Skeletal muscle tissue (tissue), 4 donors: ENCODE data around the gene CENPV. TPM values are rescaled to one million over a fixed set of nuclear protein-coding genes. Genes with fewer than 3 reads are reported as not detected.

Experiments
- H3K27ac ChIP-seq: one replicate; pipeline ENCODE4 v1.7.0; 2013; ENCODE audit warnings: mild to moderate bottlenecking, low read depth, low read length, inconsistent platforms
- H3K27me3 ChIP-seq, 3 donors: one replicate each; pipeline ENCODE4 v1.7.0; 2013; ENCODE audit warnings: low read length in 3 of 3; ENCODE audit not compliant: control insufficient read depth in 3 of 3, insufficient read depth in 3 of 3
- H3K36me3 ChIP-seq, 3 donors: one replicate each; pipeline ENCODE4 v1.7.0; 2013; ENCODE audit warnings: low read length in 3 of 3; ENCODE audit not compliant: control insufficient read depth in 3 of 3, insufficient read depth in 3 of 3
- H3K4me1 ChIP-seq, 3 donors: one replicate each; pipeline ENCODE4 v1.7.0; 2013; ENCODE audit warnings: low read length in 3 of 3, mild to moderate bottlenecking in 3 of 3; ENCODE audit not compliant: control insufficient read depth in 3 of 3, insufficient read depth in 3 of 3
- H3K4me3 ChIP-seq, 3 donors: one replicate each; pipeline ENCODE4 v1.7.0; 2013; ENCODE audit warnings: low read length in 3 of 3
- H3K9ac ChIP-seq, 3 donors: one replicate each; pipeline ENCODE4 v1.7.0; 2013; ENCODE audit warnings: low read length in 3 of 3, mild to moderate bottlenecking in 3 of 3, moderate library complexity in 2 of 3, low read depth in 1 of 3
- H3K9me3 ChIP-seq, 3 donors: one replicate each; pipeline ENCODE4 v1.7.0; 2013; ENCODE audit warnings: low read length in 3 of 3; ENCODE audit not compliant: control insufficient read depth in 3 of 3
- total RNA-seq: library from RNA; depleted of rRNA; stranded (reverse); fragments of >200 nt; gene quantifications from one replicate; pipeline ENCODE4 v1.2.3, GENCODE V29; 2014
- donor health status: Osteomylitis.

Gene CENPV
- total RNA-seq, 1 donor from 2014 or later, result 29.7 TPM

DNA sequence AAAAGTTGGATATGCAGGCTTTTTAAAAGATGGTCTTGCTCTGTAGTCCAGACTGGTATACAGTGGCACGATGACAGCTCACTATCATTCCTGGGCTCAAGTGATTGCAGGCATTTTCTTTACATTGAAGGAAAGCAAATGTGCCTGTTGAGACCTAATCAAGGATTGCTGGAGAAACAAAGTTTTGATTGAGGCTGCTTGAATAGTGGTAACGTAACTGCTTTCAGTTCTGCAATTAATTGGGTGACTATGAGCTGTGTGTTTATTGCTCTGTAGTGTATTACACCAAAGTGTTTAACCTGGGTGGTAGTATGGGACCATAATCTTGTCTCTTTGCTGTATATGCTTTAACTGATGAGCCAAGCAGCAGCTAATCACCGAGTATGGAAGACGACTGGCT, 29.9 kb upstream of the CENPV start:
- H3K27me3 ChIP-seq, result no peaks in the 10 kb centered on the region
- H3K36me3 ChIP-seq, result peaks cover 9 to 14% (median 11%) of the 10 kb centered on the region in 3 donors
- no peaks in the 10 kb centered on the region for H3K9me3 ChIP-seq
- peak overlapping the region in 2 of 3 donors; percentile 33 to 50 for H3K4me3 ChIP-seq
- peak overlapping the region in 1 of 3 donors; percentile 57 for H3K9ac ChIP-seq
- peaks cover 25 to 45% (median 29%) of the 10 kb centered on the region in 3 donors for H3K4me1 ChIP-seq
- peak overlapping the region; percentile 25 for H3K27ac ChIP-seq

DNA sequence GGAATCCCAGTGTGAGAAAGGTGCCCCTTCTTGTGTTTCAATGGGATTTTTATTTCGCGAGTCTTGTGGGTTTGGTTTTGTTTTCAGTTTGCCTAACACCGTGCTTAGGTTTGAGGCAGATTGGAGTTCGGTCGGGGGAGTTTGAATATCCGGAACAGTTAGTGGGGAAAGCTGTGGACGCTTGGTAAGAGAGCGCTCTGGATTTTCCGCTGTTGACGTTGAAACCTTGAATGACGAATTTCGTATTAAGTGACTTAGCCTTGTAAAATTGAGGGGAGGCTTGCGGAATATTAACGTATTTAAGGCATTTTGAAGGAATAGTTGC, 28.2 kb upstream of the CENPV start:
- no peaks in the 10 kb centered on the region for H3K27me3 ChIP-seq
- peaks cover 9 to 14% (median 11%) of the 10 kb centered on the region in 3 donors for H3K36me3 ChIP-seq
- no peaks in the 10 kb centered on the region for H3K9me3 ChIP-seq
- peaks cover 24 to 43% (median 29%) of the 10 kb centered on the region in 3 donors for H3K4me1 ChIP-seq
- peak overlapping the region; percentile 82 to 92 (median 89) for H3K4me3 ChIP-seq
- peak overlapping the region; percentile 97 for H3K27ac ChIP-seq
- H3K9ac ChIP-seq, result peak overlapping the region; percentile 81 to 93 (median 83)

DNA sequence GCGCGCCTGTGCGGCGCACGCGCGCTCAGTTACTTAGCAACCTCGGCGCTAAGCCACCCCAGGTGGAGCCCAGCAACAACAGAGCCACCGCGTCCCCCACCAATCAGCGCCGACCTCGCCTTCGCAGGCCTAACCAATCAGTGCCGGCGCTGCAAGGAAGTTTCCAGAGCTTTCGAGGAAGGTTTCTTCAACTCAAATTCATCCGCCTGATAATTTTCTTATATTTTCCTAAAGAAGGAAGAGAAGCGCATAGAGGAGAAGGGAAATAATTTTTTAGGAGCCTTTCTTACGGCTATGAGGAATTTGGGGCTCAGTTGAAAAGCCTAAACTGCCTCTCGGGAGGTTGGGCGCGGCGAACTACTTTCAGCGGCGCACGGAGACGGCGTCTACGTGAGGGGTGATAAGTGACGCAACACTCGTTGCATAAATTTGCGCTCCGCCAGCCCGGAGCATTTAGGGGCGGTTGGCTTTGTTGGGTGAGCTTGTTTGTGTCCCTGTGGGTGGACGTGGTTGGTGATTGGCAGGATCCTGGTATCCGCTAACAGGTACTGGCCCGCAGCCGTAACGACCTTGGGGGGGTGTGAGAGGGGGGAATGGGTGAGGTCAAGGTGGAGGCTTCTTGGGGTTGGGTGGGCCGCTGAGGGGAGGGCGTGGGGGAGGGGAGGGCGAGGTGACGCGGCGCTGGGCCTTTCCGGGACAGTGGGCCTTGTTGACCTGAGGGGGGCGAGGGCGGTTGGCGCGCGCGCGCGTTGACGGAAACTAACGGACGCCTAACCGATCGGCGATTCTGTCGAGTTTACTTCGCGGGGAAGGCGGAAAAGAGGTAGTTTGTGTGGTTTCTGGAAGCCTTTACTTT, 27.6 kb upstream of the CENPV start, which contains the start of gene UBB:
Gene UBB, plus strand, starts transcription at position 452 of the 856 bp plus-strand sequence. CDS start 817 bp downstream, outside the sequence.
- H3K4me3 ChIP-seq, result peak within 1 kb of the TSS; percentile 82 to 92 (median 89)
- no peaks in the 10 kb centered on the region for H3K9me3 ChIP-seq
- peak within 1 kb of the TSS; percentile 97 for H3K27ac ChIP-seq
- H3K4me1 ChIP-seq, result peaks cover 23 to 42% (median 29%) of the 10 kb centered on the region in 3 donors
- no peaks in the 10 kb centered on the region for H3K27me3 ChIP-seq
- H3K9ac ChIP-seq, result peak within 1 kb of the TSS; percentile 81 to 93 (median 83)
- H3K36me3 ChIP-seq, result peaks cover 9 to 14% (median 11%) of the 10 kb centered on the region in 3 donors

DNA sequence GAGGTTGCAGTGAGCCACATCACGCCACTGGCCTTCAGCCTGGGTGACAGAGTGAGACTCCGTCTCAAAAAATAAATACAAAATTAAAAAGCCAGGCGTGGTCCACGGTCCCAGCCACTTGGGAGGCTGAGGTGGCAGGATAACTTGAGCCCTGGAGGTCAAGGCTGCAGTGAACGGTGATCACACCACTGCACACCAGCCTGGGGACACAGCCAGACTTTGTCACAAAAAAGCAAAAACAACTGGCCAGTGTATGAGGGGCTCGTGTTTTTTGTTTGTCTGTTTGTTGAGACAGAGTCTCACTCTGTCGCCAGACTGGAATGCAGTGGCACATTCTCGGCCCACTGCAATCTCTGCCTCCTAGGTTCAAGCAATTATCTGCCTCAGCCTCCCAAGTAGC, 26.4 kb upstream of the CENPV start:
- H3K9ac ChIP-seq, result no peak overlapping the region

DNA sequence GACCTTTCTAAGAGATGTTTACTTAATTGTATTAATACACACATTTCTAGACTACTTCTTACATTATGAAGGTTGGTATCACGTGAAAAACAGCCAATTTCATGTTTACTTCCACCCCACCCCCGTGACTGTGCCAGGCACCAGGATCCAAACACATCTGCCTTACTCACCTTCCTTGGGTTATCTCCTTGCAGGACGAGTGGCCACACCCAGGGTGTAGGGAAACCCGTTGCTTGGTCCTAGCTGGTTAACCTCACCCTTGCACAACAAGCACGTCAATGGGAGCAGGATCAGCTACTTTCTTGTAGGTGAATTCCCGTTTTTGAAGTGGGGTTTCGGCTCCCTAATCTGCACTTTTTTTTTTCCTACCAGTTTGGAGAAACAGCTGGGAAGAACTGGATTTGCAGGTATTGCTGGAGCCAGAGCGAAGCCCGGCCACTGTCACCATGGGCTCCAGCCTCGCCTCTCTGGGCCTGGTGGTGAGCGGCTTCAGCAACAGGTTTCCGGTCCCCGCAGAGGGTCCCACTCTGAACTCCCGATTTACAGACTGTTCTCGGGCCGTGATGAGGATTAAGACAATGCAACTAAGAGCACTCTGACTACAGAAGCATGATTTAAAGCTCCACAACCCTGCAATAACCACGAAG, 25.5 kb upstream of the CENPV start:
- H3K9ac ChIP-seq, result no peak overlapping the region
- peaks cover 16 to 29% (median 18%) of the 10 kb centered on the region in 3 donors for H3K4me1 ChIP-seq
- peak overlapping the region; percentile 20 for H3K27ac ChIP-seq
- H3K36me3 ChIP-seq, result peaks cover 9 to 14% (median 11%) of the 10 kb centered on the region in 3 donors
- no peaks in the 10 kb centered on the region for H3K27me3 ChIP-seq
- no peaks in the 10 kb centered on the region for H3K9me3 ChIP-seq
- no peak overlapping the region for H3K4me3 ChIP-seq

More for the DNA sequence above, 26.4 kb upstream of the CENPV start:
- Histone ChIP-seq H3K27ac (no peak overlapping the region), H3K36me3 (peaks cover 9 to 14% (median 11%) of the 10 kb centered on the region in 3 donors), H3K4me3 (no peak overlapping the region), H3K27me3 (no peaks in the 10 kb centered on the region), H3K4me1 (peaks cover 23 to 38% (median 27%) of the 10 kb centered on the region in 3 donors), H3K9me3 (no peaks in the 10 kb centered on the region)

DNA sequence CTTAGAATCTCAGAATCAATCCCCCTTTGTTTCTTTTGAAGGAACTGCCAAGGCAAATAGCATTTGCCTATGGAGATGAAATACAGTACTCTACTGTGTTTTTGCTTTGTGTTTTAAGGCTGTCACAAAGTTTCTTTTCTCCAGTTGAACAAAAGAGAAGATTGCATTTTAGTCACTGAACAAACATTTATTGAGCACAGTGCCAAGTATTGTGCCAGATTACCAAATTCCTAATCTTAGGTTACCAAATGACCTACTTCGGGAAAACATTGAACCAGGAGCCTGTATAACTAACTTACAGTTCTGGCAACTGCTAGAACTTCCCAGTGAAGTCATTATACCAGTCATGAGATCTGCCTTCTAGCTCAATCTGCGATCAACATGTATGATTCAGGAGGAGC, 24.7 kb upstream of the CENPV start:
- Histone ChIP-seq H3K9ac (no peak overlapping the region), H3K27me3 (no peaks in the 10 kb centered on the region), H3K27ac (peak overlapping the region; percentile 20), H3K36me3 (peaks cover 4 to 9% (median 6%) of the 10 kb centered on the region in 3 donors), H3K4me1 (peaks cover 12 to 21% (median 12%) of the 10 kb centered on the region in 3 donors), H3K4me3 (no peak overlapping the region), H3K9me3 (no peaks in the 10 kb centered on the region)

DNA sequence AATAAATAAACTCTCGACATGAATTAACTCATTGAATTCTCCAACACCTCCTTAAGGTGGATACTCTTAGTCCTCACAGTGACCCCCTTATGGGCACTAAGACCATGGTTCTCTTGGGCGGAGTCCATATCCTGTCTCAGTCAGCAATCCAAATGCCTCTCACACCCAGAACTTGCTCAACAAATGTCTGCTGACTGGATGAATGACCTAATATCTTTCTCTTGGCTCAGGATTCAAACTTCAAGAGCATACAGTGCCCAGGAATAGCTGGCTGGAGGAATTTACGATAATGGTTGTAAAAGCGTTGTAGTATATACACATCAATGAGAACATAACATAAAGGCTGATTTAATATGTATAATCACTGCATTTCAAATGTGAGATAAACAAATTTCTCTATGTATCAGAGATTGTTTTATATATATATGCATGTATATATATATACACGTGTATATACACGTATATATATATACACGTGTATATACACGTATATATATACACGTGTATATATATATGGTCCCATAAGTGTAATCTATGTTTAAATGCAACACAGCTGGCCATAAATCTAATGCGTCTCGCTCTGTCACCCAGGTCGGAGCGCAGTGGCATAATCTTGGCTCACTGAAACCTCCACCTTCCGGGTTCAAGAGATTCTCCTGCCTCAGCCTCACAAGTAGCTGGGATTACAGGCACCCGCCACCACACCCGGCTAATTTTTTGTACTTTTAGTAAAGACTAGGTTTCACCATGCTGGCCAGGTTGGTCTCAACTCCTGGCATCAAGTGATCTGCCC, 21.1 kb upstream of the CENPV start:
- Histone ChIP-seq H3K9me3 (no peaks in the 10 kb centered on the region), H3K27ac (no peak overlapping the region), H3K9ac (no peak overlapping the region), H3K4me3 (no peak overlapping the region), H3K4me1 (peaks cover 0 to 5% (median 0%) of the 10 kb centered on the region in 3 donors), H3K36me3 (no peaks in the 10 kb centered on the region), H3K27me3 (no peaks in the 10 kb centered on the region)

DNA sequence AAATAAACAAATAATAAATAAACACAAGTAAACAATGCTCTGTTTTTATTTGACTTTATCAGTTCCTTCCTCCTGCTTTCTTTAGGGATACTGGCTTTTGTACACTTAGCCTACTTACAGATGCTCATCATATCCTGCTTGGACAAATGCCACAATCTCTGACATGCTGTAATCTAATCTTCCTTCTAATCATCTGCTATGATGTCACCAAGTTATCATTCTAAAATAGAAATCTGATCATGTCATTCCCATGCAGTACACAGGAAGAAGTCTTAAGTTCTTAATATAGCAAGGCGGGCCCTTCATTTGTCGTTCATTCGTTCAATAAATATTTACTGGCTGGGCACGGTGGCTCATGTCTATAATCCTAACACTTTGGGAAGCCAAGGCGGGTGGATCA, 18.5 kb upstream of the CENPV start:
- no peak overlapping the region for H3K4me3 ChIP-seq
- no peaks in the 10 kb centered on the region for H3K9me3 ChIP-seq
- peak overlapping the region; percentile 5 for H3K27ac ChIP-seq
- no peaks in the 10 kb centered on the region for H3K4me1 ChIP-seq
- H3K9ac ChIP-seq, result peak overlapping the region in 1 of 3 donors; percentile 23
- no peaks in the 10 kb centered on the region for H3K36me3 ChIP-seq
- H3K27me3 ChIP-seq, result no peaks in the 10 kb centered on the region

DNA sequence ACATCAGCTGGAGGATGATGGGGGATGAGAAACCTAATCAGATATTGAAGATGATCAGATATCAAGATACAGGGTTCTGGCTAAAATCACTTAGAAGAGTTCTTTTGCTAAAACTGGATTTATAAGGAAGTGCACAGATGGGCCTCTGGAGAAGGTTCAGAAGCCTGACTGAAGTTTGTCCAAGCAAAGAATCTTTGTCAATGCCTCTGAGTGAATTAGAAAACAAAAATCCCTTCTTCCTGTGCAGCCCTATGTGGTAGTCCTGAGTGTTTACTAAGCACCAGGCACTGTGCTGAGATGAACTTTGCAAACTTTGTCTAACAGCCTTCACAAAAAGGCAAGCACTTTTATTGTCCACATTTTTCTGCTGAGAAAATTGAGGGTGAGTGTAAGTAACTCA, 11.4 kb upstream of the CENPV start:
- Histone ChIP-seq H3K9me3 (no peaks in the 10 kb centered on the region), H3K4me3 (no peak overlapping the region), H3K9ac (no peak overlapping the region), H3K27ac (no peak overlapping the region), H3K27me3 (no peaks in the 10 kb centered on the region), H3K36me3 (no peaks in the 10 kb centered on the region), H3K4me1 (peaks cover 0 to 7% (median 0%) of the 10 kb centered on the region in 3 donors)
